ENCODE data around the gene PEX1.

GRCh38 chr7:92466682-92467081 lies 61.6 kb downstream of the PEX1 start:
- TF ChIP-seq TAF1 (IDR thresholded peaks at IDR 0.05; ENCODE audit: borderline replicate concordance, low read depth, low read length) (no peak), POLR2A (IDR thresholded peaks at IDR 0.05; ENCODE audit: low read depth, low read length) (no peak)
